SU-DHL-6 (cell line): Measurements from ENCODE around the gene ZMIZ1.

Experiments
- H2AFZ ChIP-seq: fragments of 200-600 bp; sonication (generic); 2 replicates; pipeline ENCODE4 v1.6.1; 2014; ENCODE audit warnings: low read depth, mild to moderate bottlenecking, moderate library complexity, mixed read lengths, antibody characterized with exemption, low read length; ENCODE audit not compliant: severe bottlenecking
- H3F3A ChIP-seq: fragments of 200-600 bp; shearing (Covaris generic); 2 replicates; pipeline ENCODE4 v1.6.0; 2016; ENCODE audit warnings: antibody characterized with exemption, mild to moderate bottlenecking; ENCODE audit not compliant: insufficient read depth
- H3K27ac ChIP-seq: fragments of 200-600 bp; sonication (generic); 2 replicates; pipeline ENCODE4 v1.5.1; 2016; ENCODE audit warnings: low read depth, mild to moderate bottlenecking, low read length, moderate library complexity, mixed read lengths
- H3K27me3 ChIP-seq: fragments of 200-600 bp; sonication (generic), shearing (Covaris generic); 2 replicates; pipeline ENCODE4 v1.6.0; 2014; ENCODE audit warnings: mild to moderate bottlenecking, low read length
- H3K36me3 ChIP-seq: fragments of 200-600 bp; sonication (generic); 2 replicates; pipeline ENCODE4 v1.6.1; 2014; ENCODE audit warnings: mild to moderate bottlenecking, low read length, mixed read lengths
- H3K4me2 ChIP-seq: fragments of 300-600, 200-600 bp; shearing (Covaris generic), sonication (generic); 2 replicates; pipeline ENCODE4 v1.6.0; 2014; ENCODE audit warnings: low read length, low read depth, mild to moderate bottlenecking; ENCODE audit not compliant: poor library complexity, severe bottlenecking
- H3K4me3 ChIP-seq: fragments of 200-600 bp; sonication (generic); 2 replicates; pipeline ENCODE4 v1.5.1; 2014; ENCODE audit warnings: antibody characterized with exemption, low read length, mild to moderate bottlenecking, mixed read lengths; ENCODE audit not compliant: insufficient read depth, poor library complexity, severe bottlenecking
- H3K79me2 ChIP-seq: fragments of 200-600 bp; sonication (generic); 2 replicates; pipeline ENCODE4 v1.6.1; 2014; ENCODE audit warnings: mild to moderate bottlenecking, low read length, moderate library complexity; ENCODE audit not compliant: insufficient read depth
- H3K9ac ChIP-seq: fragments of 200-600 bp; sonication (generic); 2 replicates; pipeline ENCODE4 v1.7.0; 2014; ENCODE audit warnings: mild to moderate bottlenecking, low read length
- H3K9me2 ChIP-seq: fragments of 200-600 bp; sonication (generic); replicated peaks from 2 replicates; pipeline ENCODE4 v1.6.1; 2014; ENCODE audit warnings: low read length; ENCODE audit not compliant: insufficient read depth
- H3K9me3 ChIP-seq: fragments of 200-600 bp; sonication (generic); 2 replicates; pipeline ENCODE4 v1.6.1; 2014; ENCODE audit warnings: low read length, mixed read lengths; ENCODE audit not compliant: insufficient read depth
- H4K20me1 ChIP-seq: fragments of 200-600 bp; sonication (generic); 2 replicates; pipeline ENCODE4 v1.6.1; 2014; ENCODE audit warnings: low read depth, mild to moderate bottlenecking, antibody characterized with exemption, low read length, moderate library complexity, mixed read lengths
- CTCF ChIP-seq: fragments of 200-600 bp; sonication (generic); IDR thresholded peaks from one replicate; pipeline ENCODE4 v1.5.1; 2017; ENCODE audit warnings: antibody characterized with exemption, mild to moderate bottlenecking, low read length, moderate library complexity; ENCODE audit not compliant: insufficient read depth, poor library complexity, severe bottlenecking
- EZH2phosphoT487 ChIP-seq: fragments of 200-600 bp; sonication (generic), shearing (Covaris generic); conservative IDR thresholded peaks from 2 replicates; pipeline ENCODE4 v1.6.1; 2018; ENCODE audit warnings: mild to moderate bottlenecking, antibody characterized with exemption, low read length, moderate library complexity, mixed read lengths

ZMIZ1 gene

DNA sequence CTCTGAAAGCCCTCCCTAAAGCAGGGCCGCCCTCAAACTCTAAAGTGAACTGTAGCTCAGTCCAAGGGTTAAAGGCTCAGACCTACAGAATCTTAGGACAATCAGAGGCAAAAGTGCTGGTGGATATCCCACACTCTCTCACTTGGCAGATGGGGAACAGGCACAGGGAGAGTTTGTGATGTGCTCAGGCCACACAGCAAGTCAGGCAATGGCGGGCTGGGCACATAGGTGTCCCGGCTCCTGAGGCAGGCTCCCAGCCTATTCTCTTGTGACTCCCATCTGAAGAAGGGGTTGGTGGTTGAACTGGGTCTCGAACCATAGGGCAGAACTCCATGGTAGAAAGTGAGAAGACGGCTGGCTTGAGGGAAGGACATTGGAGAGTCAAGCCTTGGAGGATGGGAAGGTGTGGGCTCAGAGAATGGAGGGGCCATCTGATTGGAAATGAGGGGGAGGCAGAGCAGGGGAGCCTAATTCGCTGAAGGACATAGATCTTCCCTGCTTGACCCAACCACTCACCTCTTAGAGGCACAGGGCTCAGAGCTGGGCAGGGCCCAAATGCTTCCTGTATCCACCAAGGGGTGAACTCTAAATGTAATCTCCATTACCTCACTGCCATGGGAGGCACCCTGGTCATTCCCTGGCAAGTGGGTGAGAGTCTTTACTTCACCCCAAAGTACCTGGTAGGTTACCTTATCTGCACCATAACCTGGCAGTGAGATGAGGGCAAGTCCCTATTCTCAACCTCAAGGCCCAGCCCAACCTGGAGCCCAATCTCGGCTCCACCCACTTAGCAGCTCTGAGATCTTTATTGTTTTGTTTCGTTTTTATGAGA, 4.9 kb upstream of the ZMIZ1 start:
- Histone ChIP-seq H3F3A (no peaks in the 10 kb centered on the region), H3K79me2 (no peaks in the 10 kb centered on the region), H3K27me3 (no peaks in the 10 kb centered on the region), H3K4me3 (no peak overlapping the region), H4K20me1 (no peaks in the 10 kb centered on the region), H3K36me3 (no peaks in the 10 kb centered on the region), H3K4me2 (no peak overlapping the region), H3K9me3 (no peaks in the 10 kb centered on the region), H2AFZ (no peak overlapping the region), H3K27ac (no peak overlapping the region), H3K9ac (no peak overlapping the region), H3K9me2 (no peaks in the 10 kb centered on the region)
- TF ChIP-seq CTCF (no peak), EZH2phosphoT487 (no peak)

GRCh38 chr10:79065091-79065551, 3.6 kb upstream of the ZMIZ1 start:
- Histone ChIP-seq H4K20me1 (no peaks in the 10 kb centered on the region), H3K9me2 (no peaks in the 10 kb centered on the region), H3K36me3 (no peaks in the 10 kb centered on the region), H3K27me3 (no peaks in the 10 kb centered on the region), H3K9me3 (no peaks in the 10 kb centered on the region), H3K4me3 (no peak overlapping the region), H3K79me2 (no peaks in the 10 kb centered on the region), H3K4me2 (no peak overlapping the region), H2AFZ (no peak overlapping the region), H3F3A (no peaks in the 10 kb centered on the region), H3K27ac (no peak overlapping the region), H3K9ac (no peak overlapping the region)
- TF ChIP-seq EZH2phosphoT487 (no peak), CTCF (no peak)

GRCh38 chr10:79065853-79066252, 2.9 kb upstream of the ZMIZ1 start:
- TF ChIP-seq CTCF (no peak), EZH2phosphoT487 (no peak)
- Histone ChIP-seq H3K4me3 (no peak overlapping the region), H3K27me3 (no peaks in the 10 kb centered on the region), H2AFZ (no peak overlapping the region), H3K9me3 (no peaks in the 10 kb centered on the region), H3K9me2 (no peaks in the 10 kb centered on the region), H3K27ac (no peak overlapping the region), H3K4me2 (no peak overlapping the region), H3K36me3 (no peaks in the 10 kb centered on the region), H3K9ac (no peak overlapping the region), H3K79me2 (no peaks in the 10 kb centered on the region), H3F3A (no peaks in the 10 kb centered on the region), H4K20me1 (no peaks in the 10 kb centered on the region)
